Osteoblast (primary cell): ENCODE data around the gene KIAA1755. TPM values are rescaled to one million over a fixed set of nuclear protein-coding genes. Genes with fewer than 3 reads are reported as not detected.

Experiments
- DNase-seq: peaks from one replicate; pipeline ENCODE4 v3.0.0; 2011; ENCODE audit warnings: low spot score, mixed read lengths; ENCODE audit not compliant: insufficient read length; ENCODE audit errors: missing footprints
- H2AFZ ChIP-seq: 2 replicates; pipeline ENCODE4 v1.6.0; 2011; ENCODE audit warnings: mild to moderate bottlenecking, low read length
- H3K27ac ChIP-seq: 2 replicates; pipeline ENCODE4 v1.5.1; 2011; ENCODE audit warnings: mild to moderate bottlenecking, low read depth, low read length, moderate library complexity
- H3K27me3 ChIP-seq: 2 replicates; pipeline ENCODE4 v1.6.0; 2012; ENCODE audit warnings: mild to moderate bottlenecking, control low read depth, inconsistent platforms, low read length, moderate library complexity; ENCODE audit not compliant: insufficient read depth
- H3K36me3 ChIP-seq: 2 replicates; pipeline ENCODE4 v1.5.1; 2011; ENCODE audit warnings: mild to moderate bottlenecking, low read length, control low read depth, moderate library complexity; ENCODE audit not compliant: insufficient read depth
- H3K4me1 ChIP-seq: 2 replicates; pipeline ENCODE4 v1.5.1; 2011; ENCODE audit warnings: mild to moderate bottlenecking, low read length, control low read depth, moderate library complexity; ENCODE audit not compliant: insufficient read depth
- H3K4me2 ChIP-seq: 2 replicates; pipeline ENCODE4 v1.6.0; 2011; ENCODE audit warnings: mild to moderate bottlenecking, low read length; ENCODE audit not compliant: insufficient read depth
- H3K4me3 ChIP-seq: fragments of 200-600 bp; sonication (generic); 3 replicates; pipeline ENCODE4 v1.5.1; 2012; ENCODE audit warnings: mild to moderate bottlenecking, low read length, inconsistent platforms; ENCODE audit not compliant: insufficient read depth
- H3K79me2 ChIP-seq: 2 replicates; pipeline ENCODE4 v1.6.0; 2012; ENCODE audit warnings: mild to moderate bottlenecking, low read length, control low read depth, inconsistent platforms; ENCODE audit not compliant: insufficient read depth
- H3K9me3 ChIP-seq: 2 replicates; pipeline ENCODE4 v1.5.1; 2011; ENCODE audit warnings: low read depth, low read length, control low read depth
- H4K20me1 ChIP-seq: 2 replicates; pipeline ENCODE4 v1.6.0; 2012; ENCODE audit warnings: mild to moderate bottlenecking, low read length, control low read depth; ENCODE audit not compliant: insufficient read depth
- CTCF ChIP-seq: IDR thresholded peaks from 2 replicates; pipeline ENCODE4 v1.5.1; 2011; ENCODE audit warnings: mild to moderate bottlenecking, low read depth, low read length, moderate library complexity; ENCODE audit errors: extremely low read depth
- total RNA-seq: library from RNA; depleted of rRNA; stranded (reverse); fragments of >200 nt; gene quantifications from 2 replicates; pipeline ENCODE4 v1.2.3, GENCODE V29; 2012

KIAA1755 gene
- total RNA-seq, 1 donor: 2.5 TPM

DNA sequence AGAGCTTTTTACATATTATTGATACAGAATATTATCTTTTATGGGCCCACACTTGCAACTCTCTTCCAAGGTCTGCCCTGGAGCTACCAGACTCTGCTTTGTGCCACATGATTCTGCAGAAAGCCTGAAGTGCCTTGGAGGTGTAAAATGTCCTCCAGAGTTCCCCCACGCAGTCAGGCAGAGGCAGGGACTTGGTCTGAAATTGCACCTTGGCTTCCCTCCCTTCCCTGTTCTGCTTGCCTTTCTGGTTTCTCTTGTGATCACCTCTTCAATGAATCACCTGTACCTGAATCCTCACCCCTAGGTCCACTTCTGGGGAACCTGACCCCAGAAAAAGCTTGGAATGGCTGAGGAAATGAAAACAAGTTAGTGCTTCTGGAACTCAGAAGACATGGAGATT is 52.4 kb downstream of the KIAA1755 start:
- DNase-seq: no peak

DNA sequence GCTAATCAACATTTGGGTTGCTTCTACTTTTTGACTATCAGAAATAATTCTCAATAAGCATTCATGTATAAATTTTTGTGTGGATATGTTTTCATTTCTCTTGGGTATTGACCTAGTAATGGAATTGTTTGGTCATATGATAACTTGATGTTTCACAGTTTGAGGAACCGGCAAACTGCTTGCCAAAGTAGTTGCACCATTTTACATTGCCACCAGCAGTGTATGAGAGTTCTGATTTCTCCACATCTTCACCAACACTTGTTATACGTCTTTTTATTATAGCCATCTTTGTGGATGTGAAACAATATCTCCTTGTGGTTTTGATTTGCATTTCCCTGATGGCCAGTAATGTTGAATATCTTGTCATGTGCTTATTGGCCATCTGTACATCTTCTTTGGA is 52.9 kb downstream of the KIAA1755 start:
- peak; percentile 23 for DNase-seq
- Histone ChIP-seq H3K9me3 (no peaks in the 10 kb centered on the region), H3K79me2 (no peaks in the 10 kb centered on the region), H2AFZ (no peak overlapping the region), H4K20me1 (no peaks in the 10 kb centered on the region), H3K27ac (no peak overlapping the region), H3K4me1 (peaks cover 21% of the 10 kb centered on the region), H3K27me3 (no peaks in the 10 kb centered on the region), H3K4me2 (no peak overlapping the region), H3K36me3 (no peaks in the 10 kb centered on the region), H3K4me3 (no peak overlapping the region)
- TF ChIP-seq CTCF: no peak

More for the DNA sequence above, 52.4 kb downstream of the KIAA1755 start:
- Histone ChIP-seq H3K36me3 (no peaks in the 10 kb centered on the region), H2AFZ (no peak overlapping the region), H4K20me1 (no peaks in the 10 kb centered on the region), H3K4me1 (peaks cover 21% of the 10 kb centered on the region), H3K79me2 (no peaks in the 10 kb centered on the region), H3K27me3 (no peaks in the 10 kb centered on the region), H3K4me3 (no peak overlapping the region), H3K27ac (no peak overlapping the region), H3K9me3 (no peaks in the 10 kb centered on the region), H3K4me2 (no peak overlapping the region)
- no peak for TF ChIP-seq CTCF

GRCh38 chr20:38205001-38205400 is 55.5 kb downstream of the KIAA1755 start:
- H2AFZ ChIP-seq: no peak overlapping the region
- DNase-seq: no peak

DNA sequence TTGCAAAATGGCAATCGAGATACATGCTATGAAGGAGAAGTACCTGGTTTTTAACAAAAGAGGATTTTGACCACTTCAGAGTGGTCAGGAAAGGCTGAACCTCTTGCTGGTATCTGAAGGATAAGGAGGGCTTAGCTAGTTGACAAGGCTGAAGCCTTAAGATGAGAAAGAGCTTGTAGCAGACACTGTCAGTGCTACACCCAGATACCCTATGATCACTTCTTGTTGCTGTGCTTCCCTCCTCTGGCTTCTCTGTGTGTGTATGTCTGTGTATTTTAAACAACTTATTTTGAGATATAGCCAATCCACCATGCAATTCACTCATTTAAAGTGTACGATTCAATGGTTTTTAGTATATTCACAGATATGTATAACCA is 56.6 kb downstream of the KIAA1755 start:
- Histone ChIP-seq H3K79me2 (no peaks in the 10 kb centered on the region), H2AFZ (peak overlapping the region; percentile 5), H3K27ac (no peak overlapping the region), H4K20me1 (no peaks in the 10 kb centered on the region), H3K9me3 (no peaks in the 10 kb centered on the region), H3K4me2 (no peak overlapping the region), H3K4me1 (peaks cover 16% of the 10 kb centered on the region), H3K27me3 (no peaks in the 10 kb centered on the region), H3K4me3 (no peak overlapping the region), H3K36me3 (no peaks in the 10 kb centered on the region)
- TF ChIP-seq CTCF: no peak
- peak; percentile 15 for DNase-seq

More at GRCh38 chr20:38205001-38205400, 55.5 kb downstream of the KIAA1755 start:
- H3K4me3 ChIP-seq: no peak overlapping the region
- H3K36me3 ChIP-seq: no peaks in the 10 kb centered on the region
- H3K27me3 ChIP-seq: no peaks in the 10 kb centered on the region
- peaks cover 13% of the 10 kb centered on the region for H3K4me1 ChIP-seq
- no peak overlapping the region for H3K4me2 ChIP-seq
- TF ChIP-seq CTCF: no peak
- H4K20me1 ChIP-seq: no peaks in the 10 kb centered on the region
- no peaks in the 10 kb centered on the region for H3K9me3 ChIP-seq
- H3K27ac ChIP-seq: no peak overlapping the region
- H3K79me2 ChIP-seq: no peaks in the 10 kb centered on the region
